ENCODE results near the gene EFHB. TPM values are rescaled to one million over a fixed set of nuclear protein-coding genes. Genes with fewer than 3 reads are reported as not detected.
"Not testable (repeated sequence)": the region's sequence is repeated elsewhere in the genome, so short reads cannot be mapped to it uniquely, and the experiment has no call there.

Gene EFHB
- total RNA-seq, 1 experiment from 2014 or later: 1.5 TPM

- Mint-ChIP-seq H3K36me3 (ENCODE audit: insufficient read depth, unreplicated experiment) (peaks cover 64% of the 10 kb centered on the region), H3K4me1 (ENCODE audit: insufficient read depth, unreplicated experiment) (peaks cover 12% of the 10 kb centered on the region), H3K27ac (ENCODE audit: low read depth, unreplicated experiment) (no peak overlapping the region), H3K27me3 (ENCODE audit: insufficient read depth, unreplicated experiment) (no peaks in the 10 kb centered on the region), H3K4me3 (ENCODE audit: unreplicated experiment) (no peak overlapping the region), H3K9me3 (ENCODE audit: unreplicated experiment) (no peaks in the 10 kb centered on the region)
- BruUV-seq (replicated peaks): no TSS peak
- TF ChIP-seq CTCF (IDR thresholded peaks at IDR 0.05; ENCODE audit: unreplicated experiment): no peak
- ChIA-PET CTCF (no interaction called here), POLR2A (no interaction called here)
- no peak for DNase-seq (ENCODE audit: unreplicated experiment)
- intact Hi-C loops (cut with micrococcal nuclease): no loop called here
Observed at GRCh38 chr3:19959505-19959904, 25.5 kb upstream of the EFHB start.

- CTCF ChIA-PET: interaction anchor here (1.2 kb wide), 1 partner anchor 72 kb away, joined by 3 read pairs; no protein-coding TSS in a partner anchor
- H3K27me3 Mint-ChIP-seq (ENCODE audit: insufficient read depth, unreplicated experiment); BruUV-seq (replicated peaks); intact Hi-C loops (cut with micrococcal nuclease); DNase-seq (ENCODE audit: unreplicated experiment); H3K27ac Mint-ChIP-seq (ENCODE audit: low read depth, unreplicated experiment); H3K9me3 Mint-ChIP-seq (ENCODE audit: unreplicated experiment); H3K4me3 Mint-ChIP-seq (ENCODE audit: unreplicated experiment): not testable (repeated sequence)
- H3K36me3 Mint-ChIP-seq (ENCODE audit: insufficient read depth, unreplicated experiment): peaks cover 79% of the 10 kb centered on the region
- POLR2A ChIA-PET: interaction anchor here (1.0 kb wide), 2 partner anchors 8 to 9 kb away, joined by 3 to 5 read pairs; no protein-coding TSS in a partner anchor
- H3K4me1 Mint-ChIP-seq (ENCODE audit: insufficient read depth, unreplicated experiment): peaks cover 12% of the 10 kb centered on the region
Observed at GRCh38 chr3:19957354-19957753, 23.3 kb upstream of the EFHB start.

- no peak for TF ChIP-seq CTCF (IDR thresholded peaks at IDR 0.05; ENCODE audit: unreplicated experiment)
- DNase-seq (ENCODE audit: unreplicated experiment): no peak
- no peaks in the 10 kb centered on the region for H3K27me3 Mint-ChIP-seq (ENCODE audit: insufficient read depth, unreplicated experiment)
- H3K27ac Mint-ChIP-seq (ENCODE audit: low read depth, unreplicated experiment): no peak overlapping the region
- BruUV-seq (replicated peaks): no TSS peak
- H3K9me3 Mint-ChIP-seq (ENCODE audit: unreplicated experiment): no peaks in the 10 kb centered on the region
- no peak overlapping the region for H3K4me3 Mint-ChIP-seq (ENCODE audit: unreplicated experiment)
- H3K36me3 Mint-ChIP-seq (ENCODE audit: insufficient read depth, unreplicated experiment): peaks cover 82% of the 10 kb centered on the region
- intact Hi-C loops (cut with micrococcal nuclease): no loop called here
- POLR2A ChIA-PET: no interaction called here
- CTCF ChIA-PET: no interaction called here
- peaks cover 7% of the 10 kb centered on the region for H3K4me1 Mint-ChIP-seq (ENCODE audit: insufficient read depth, unreplicated experiment)
Observed at GRCh38 chr3:19954676-19955075, 20.7 kb upstream of the EFHB start.

DNA sequence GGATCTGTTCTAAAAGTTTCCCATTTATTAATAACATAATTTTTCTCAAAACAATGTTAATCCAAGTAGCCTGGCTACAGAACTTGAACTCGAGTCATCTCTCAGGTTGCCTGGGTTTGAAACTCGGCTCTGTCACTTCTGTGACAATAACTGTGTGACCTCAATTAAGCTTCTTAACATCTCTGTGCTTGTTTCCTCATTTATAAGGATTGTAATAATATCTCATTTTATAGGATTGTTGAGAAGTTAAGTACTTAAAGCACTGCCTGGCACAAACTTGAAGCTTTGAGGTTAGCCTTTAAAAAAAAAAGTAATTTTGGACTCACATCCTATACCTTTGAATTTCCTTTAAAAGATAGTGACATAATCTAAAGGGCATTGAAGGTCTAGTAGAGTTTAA lies 16.3 kb upstream of the EFHB start:
- CTCF ChIA-PET: interaction anchor here (1.7 kb wide), 1 partner anchor 885 kb away, joined by 3 read pairs; no protein-coding TSS in a partner anchor
- H3K4me3 Mint-ChIP-seq (ENCODE audit: unreplicated experiment): no peak overlapping the region

More for the DNA sequence above, 16.3 kb upstream of the EFHB start:
- TF ChIP-seq CTCF (IDR thresholded peaks at IDR 0.05; ENCODE audit: unreplicated experiment): no peak
- BruUV-seq (replicated peaks): no TSS peak
- Mint-ChIP-seq H3K9me3 (ENCODE audit: unreplicated experiment) (no peaks in the 10 kb centered on the region), H3K36me3 (ENCODE audit: insufficient read depth, unreplicated experiment) (peaks cover 51% of the 10 kb centered on the region), H3K27me3 (ENCODE audit: insufficient read depth, unreplicated experiment) (no peaks in the 10 kb centered on the region), H3K27ac (ENCODE audit: low read depth, unreplicated experiment) (no peak overlapping the region), H3K4me1 (ENCODE audit: insufficient read depth, unreplicated experiment) (peaks cover 8% of the 10 kb centered on the region)
- POLR2A ChIA-PET: interaction anchor here (0.6 to 1.1 kb wide), 3 partner anchors 12 to 233 kb away, joined by 3 to 4 read pairs (median 4); partner anchors contain the start of gene KAT2B
- DNase-seq (ENCODE audit: unreplicated experiment): no peak
- intact Hi-C loops (cut with micrococcal nuclease): no loop called here
